NCI-H774 (cell line): ENCODE measurements around the gene SASH1.

Experiments used
- DNase-seq: peaks from one replicate; lab custom pipeline; 2025; lab: John Stamatoyannopoulos, UW

Gene SASH1

GRCh38 chr6:148404456-148405054 lies 61.9 kb downstream of the SASH1 start:
- DNase-seq, result no peak

DNA sequence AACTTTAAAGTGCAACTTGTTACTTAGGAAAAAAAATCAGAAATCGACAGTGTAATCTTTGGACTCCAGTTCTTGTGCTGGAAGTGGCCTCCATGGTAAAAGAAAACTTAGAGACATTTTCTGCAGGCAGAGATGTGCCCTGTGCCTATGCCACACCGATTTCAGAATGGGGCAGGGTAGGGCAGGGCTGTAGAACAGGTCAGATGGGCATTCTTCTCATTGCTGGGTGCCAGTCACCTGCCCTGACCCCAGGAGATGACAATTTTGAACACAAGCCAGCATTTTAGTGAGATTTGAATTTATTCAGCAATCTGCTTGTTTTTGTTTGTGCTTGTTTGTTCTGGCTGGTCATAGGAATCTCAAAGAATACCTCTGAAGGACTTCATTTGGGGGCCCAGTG lies 63.3 kb downstream of the SASH1 start:
- no peak for DNase-seq

DNA sequence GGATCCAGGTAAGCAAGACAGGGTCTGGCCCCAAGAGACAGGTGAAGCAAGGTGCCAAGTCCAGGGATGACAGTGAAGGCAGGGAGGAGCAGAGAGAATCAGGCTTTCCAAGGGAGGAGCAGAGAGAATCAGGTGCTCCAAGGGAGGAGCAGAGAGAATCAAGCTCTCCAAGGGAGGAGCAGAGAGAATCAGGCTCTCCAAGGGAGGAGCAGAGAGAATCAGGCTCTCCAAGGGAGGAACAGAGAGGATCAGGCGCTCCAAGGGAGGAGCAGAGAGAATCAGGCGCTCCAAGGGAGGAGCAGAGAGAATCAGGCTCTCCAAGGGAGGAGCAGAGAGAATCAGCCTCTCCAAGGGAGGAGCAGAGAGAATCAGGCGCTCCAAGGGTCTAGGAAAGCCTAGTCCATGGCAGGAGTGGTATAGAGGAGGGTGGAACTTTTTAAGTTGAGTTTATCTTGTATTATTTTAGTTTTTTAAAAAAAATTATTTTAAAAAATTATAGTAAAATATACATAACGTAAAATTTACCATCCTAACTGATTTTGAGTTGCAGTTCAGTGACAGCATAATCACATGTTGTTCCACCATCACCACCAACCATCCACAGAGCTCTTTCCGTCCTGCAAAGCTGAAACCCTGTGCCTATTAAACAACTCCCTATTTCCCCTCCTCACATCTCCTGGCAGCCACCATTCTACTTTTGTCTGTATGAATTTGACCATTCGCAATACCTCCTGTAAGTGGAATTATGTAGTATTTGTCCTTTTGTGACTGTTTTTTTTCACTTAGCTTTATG lies 64.1 kb downstream of the SASH1 start:
- no peak for DNase-seq

GRCh38 chr6:148407372-148407771 lies 64.7 kb downstream of the SASH1 start:
- no peak for DNase-seq

DNA sequence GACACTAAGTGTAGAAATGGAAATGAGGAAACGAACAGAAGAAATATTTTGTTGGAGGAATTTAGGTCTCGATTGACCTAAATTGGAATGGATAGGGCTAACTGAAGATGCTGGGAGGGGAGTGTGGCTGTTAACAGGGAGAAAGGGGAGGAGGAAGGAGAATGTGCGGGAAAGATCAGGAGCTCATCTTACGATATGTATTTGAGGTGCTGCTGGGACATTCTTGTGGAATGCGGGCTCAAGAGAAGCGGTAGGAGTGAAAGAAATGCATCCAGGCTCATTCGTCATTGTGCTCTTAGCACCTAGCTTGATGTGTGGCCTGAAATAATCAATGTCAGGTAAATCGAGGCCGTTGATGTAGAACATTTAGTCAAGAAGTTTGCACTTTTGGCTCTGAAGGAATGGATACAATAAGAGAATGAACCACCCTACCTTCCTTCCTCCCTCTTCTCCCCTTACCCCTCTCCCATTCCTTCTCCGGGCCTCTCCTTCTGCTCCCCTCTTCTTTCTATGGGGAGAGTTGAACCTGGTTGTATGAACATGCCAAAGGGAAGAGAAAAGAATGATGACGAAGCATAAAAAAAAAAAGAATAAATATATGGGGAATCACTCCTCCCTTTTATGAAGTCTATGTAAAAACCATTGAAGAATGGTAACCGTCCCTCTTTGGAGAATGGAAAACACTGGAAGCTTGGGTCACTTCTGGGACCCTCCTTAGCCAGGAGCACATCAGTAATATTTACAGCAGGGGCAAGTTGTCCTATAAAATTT lies 70.9 kb downstream of the SASH1 start:
- no peak for DNase-seq

DNA sequence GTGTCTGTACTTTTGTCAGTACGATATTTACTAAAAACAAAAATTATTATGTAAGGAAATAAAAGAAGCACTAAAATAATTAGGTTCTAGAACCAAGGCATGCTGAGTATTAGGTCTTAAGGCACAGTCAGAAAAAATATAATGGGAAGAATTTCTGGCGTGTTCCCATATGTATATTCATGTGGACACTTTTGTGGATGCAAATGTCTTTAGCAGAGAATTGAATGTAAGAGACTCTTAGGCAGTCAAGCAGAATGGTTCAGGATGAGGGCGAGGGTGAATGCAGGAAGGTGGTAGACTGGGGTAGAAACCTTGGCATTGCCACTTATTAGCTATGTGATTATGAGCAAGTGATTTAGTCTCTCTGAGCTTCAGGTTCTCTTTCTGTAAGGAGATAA lies 71.5 kb downstream of the SASH1 start:
- no peak for DNase-seq

DNA sequence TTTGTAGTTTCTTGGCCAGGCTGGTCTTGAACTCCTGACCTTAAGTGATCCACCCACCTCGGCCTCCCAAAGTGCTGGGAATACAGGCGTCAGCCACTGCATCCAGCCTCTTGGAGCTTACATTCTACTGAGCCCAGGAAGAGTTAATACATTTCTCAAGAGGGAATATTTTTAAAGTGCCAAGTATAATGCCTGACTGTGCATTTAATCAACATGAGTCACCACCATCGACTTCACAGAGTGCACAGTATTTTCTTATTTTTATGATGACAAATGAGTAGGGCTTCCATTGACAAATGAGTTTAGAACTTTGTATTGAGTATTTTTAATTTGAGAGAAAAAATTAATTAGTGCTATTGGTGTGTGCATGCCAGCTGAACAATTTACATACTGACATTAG lies 72.2 kb downstream of the SASH1 start:
- DNase-seq, result no peak

- no peak for DNase-seq
These were observed 73.0 kb downstream of the SASH1 start for GRCh38 chr6:148415511-148416260.

DNA sequence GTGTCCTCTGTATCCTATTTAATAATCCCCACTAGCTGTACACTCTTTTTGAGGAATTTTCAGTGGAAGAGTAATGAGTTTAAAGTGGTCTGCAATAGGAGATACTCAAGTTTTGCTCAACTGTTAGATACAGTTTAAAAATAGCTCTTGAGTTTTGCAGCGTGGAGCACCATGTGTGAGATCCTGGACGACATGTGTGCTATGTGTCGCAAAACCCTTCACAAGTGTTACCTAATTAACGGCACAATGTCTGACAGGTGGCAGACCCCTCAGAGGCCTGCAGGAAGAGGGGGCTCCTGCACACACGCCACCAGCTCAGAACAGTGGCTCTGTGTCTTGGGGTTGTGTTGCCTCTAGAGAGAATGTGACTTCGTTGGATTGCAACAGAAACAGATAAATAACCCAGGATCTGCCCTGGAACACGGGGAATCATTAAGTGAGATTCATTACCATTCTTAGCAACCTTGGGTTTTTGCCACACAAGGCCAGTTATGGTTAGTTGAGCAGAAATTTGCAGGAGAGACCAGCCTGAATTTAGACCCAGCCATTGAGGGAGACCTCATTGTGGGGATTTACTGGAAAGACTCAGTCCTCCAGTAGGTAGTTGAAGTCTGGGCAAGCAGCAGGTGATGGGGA lies 73.8 kb downstream of the SASH1 start:
- DNase-seq, result no peak

DNA sequence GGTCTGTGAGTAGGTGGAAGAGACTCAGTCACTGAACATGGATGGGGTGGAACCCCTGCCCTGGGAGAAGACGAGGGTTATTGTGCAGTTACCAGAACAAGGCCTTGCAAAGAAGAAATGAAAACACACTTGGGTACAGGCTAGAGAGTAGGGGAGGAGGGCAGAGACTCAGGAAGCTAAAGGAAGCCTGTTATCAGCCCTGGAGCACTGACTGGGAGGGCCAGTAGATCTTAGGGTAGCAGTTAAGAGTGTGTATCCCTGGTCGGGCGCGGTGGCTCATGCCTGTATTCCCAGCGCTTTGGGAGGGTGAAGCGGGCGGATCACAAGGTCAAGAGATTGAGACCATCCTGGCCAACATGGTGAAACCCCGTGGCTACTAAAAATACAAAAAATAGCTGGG lies 74.4 kb downstream of the SASH1 start:
- no peak for DNase-seq

- DNase-seq, result no peak
These were observed 76.8 kb downstream of the SASH1 start for GRCh38 chr6:148419430-148419829.

GRCh38 chr6:148422085-148422484 lies 79.4 kb downstream of the SASH1 start:
- DNase-seq, result peak; percentile 50

DNA sequence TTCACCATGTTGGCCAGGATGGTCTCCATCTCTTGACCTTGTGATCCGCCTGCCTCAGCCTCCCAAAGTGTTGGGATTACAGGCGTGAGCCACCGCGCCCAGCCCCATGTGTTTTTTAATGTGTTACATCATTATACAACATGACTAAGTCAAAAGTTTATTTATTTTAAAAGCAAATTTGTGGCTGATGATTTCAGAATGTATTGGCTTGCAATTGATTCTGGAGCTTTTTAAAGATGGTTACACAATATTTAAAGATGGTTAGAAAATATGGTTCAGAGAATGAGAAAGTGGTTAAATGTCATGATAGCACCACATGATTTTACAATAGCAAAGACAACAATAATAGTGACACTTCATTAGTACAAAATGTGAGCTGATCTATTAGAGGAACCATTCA lies 80.5 kb downstream of the SASH1 start:
- DNase-seq, result no peak

- DNase-seq, result peak; percentile 56
These were observed 81.1 kb downstream of the SASH1 start for GRCh38 chr6:148423601-148424270.

DNA sequence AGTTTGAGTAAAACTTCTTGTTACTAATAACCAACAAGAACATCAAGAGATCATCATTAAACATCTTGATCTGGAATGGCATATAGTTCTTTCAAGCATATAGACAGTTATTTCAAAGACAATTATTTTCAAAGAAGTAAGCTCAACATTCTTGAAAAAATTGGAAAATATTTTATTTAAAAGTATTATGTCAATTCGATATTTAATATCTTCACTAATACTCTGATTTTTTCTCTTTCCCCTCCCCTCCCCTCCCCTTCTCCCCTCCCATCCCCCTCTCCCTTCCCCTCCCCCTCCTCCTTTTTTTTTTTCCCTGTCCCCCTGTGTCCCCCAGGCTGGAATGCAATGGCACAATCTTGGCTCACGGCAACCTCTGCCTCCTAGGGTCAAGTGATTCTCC lies 82.8 kb downstream of the SASH1 start:
- DNase-seq, result no peak

GRCh38 chr6:148426317-148426977 lies 83.8 kb downstream of the SASH1 start:
- no peak for DNase-seq

- DNase-seq, result no peak
These were observed 84.7 kb downstream of the SASH1 start for GRCh38 chr6:148427333-148427732.

DNA sequence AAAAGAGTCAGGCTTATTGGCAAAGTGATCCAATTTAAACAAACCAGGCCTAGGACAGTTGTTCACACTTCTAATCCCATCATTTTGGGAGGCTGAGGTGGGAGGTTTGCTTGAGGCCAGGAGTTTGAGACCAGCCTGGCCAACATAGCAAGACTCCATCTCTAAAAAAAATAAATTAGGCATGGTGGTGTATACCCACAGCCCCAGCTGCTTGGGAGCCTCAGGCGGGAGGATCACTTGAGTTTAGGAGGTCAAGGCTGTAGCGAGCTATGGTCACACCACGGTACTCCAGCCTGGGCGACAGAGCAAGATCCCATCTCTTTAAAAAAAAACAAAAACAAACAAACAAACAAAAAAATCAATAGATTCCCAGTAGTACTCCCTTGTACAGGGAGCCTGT lies 86.8 kb downstream of the SASH1 start:
- DNase-seq, result no peak

DNA sequence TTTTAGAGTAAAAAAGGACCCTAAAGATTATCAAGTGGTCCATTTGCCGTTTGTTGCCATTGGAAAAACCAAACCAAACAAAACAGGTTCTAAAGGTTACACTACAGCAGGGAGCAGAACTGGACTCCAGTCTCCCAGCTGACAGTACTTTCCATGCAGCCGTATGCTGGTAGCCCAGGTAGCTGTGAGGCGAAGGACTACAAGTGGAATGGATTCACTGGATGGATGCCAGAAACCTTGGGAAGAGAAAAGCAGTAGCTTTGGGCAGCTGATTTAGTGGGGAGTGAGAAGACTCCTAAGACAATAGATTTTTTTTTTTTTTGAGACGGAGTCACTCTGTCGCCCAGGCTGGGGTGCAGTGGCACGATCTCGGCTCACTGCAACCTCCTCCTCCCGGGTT lies 88.3 kb downstream of the SASH1 start:
- DNase-seq, result no peak

- DNase-seq, result no peak
These were observed 88.8 kb downstream of the SASH1 start for GRCh38 chr6:148431413-148431812.

GRCh38 chr6:148431840-148432239 lies 89.2 kb downstream of the SASH1 start:
- DNase-seq, result no peak
